ENCODE data around the gene KIF21A. TPM values are rescaled to one million over a fixed set of nuclear protein-coding genes. Genes with fewer than 3 reads are reported as not detected.
"Not testable (repeated sequence)": the region's sequence is repeated elsewhere in the genome, so short reads cannot be mapped to it uniquely, and the experiment has no call there.

The KIF21A gene
- total RNA-seq, 1 donor from 2014 or later, result 23.3 TPM

- Mint-ChIP-seq H3K36me3 (ENCODE audit: low read depth) (peaks cover 1% of the 10 kb centered on the region), H3K27ac (no peak overlapping the region), H3K4me3 (no peak overlapping the region), H3K4me1 (ENCODE audit: low read depth) (no peaks in the 10 kb centered on the region), H3K27me3 (ENCODE audit: insufficient read depth) (no peaks in the 10 kb centered on the region), H3K9me3 (no peaks in the 10 kb centered on the region)
- intact Hi-C loops (cut with micrococcal nuclease), result no loop called here
- no peak for DNase-seq (ENCODE audit: low spot score)
These were observed 133.4 kb downstream of the KIF21A start for GRCh38 chr12:39309516-39309915.

- Mint-ChIP-seq H3K36me3 (ENCODE audit: low read depth) (peaks cover 9% of the 10 kb centered on the region), H3K27ac (no peak overlapping the region), H3K4me3 (no peak overlapping the region), H3K27me3 (ENCODE audit: insufficient read depth) (no peaks in the 10 kb centered on the region), H3K9me3 (peaks cover 6% of the 10 kb centered on the region), H3K4me1 (ENCODE audit: low read depth) (no peaks in the 10 kb centered on the region)
- no peak for DNase-seq (ENCODE audit: low spot score)
- intact Hi-C loops (cut with micrococcal nuclease), result no loop called here
These were observed 141.5 kb downstream of the KIF21A start for GRCh38 chr12:39301422-39301821.

GRCh38 chr12:39300799-39301198 is 142.1 kb downstream of the KIF21A start:
- Mint-ChIP-seq H3K36me3 (ENCODE audit: low read depth) (peaks cover 10% of the 10 kb centered on the region), H3K4me1 (ENCODE audit: low read depth) (no peaks in the 10 kb centered on the region), H3K27ac (no peak overlapping the region), H3K4me3 (no peak overlapping the region), H3K27me3 (ENCODE audit: insufficient read depth) (no peaks in the 10 kb centered on the region), H3K9me3 (peaks cover 6% of the 10 kb centered on the region)
- DNase-seq (ENCODE audit: low spot score), result no peak
- intact Hi-C loops (cut with micrococcal nuclease), result no loop called here

GRCh38 chr12:39297891-39298290 is 145.0 kb downstream of the KIF21A start:
- Mint-ChIP-seq H3K4me3 (no peak overlapping the region), H3K9me3 (peaks cover 6% of the 10 kb centered on the region), H3K36me3 (ENCODE audit: low read depth) (peaks cover 5% of the 10 kb centered on the region), H3K27ac (no peak overlapping the region), H3K4me1 (ENCODE audit: low read depth) (no peaks in the 10 kb centered on the region), H3K27me3 (ENCODE audit: insufficient read depth) (no peaks in the 10 kb centered on the region)
- DNase-seq (ENCODE audit: low spot score), result no peak
- intact Hi-C loops (cut with micrococcal nuclease), result no loop called here

GRCh38 chr12:39296496-39296895 is 146.4 kb downstream of the KIF21A start:
- H3K4me1 Mint-ChIP-seq (ENCODE audit: low read depth), result no peaks in the 10 kb centered on the region

GRCh38 chr12:39295593-39295992 is 147.3 kb downstream of the KIF21A start:
- H3K4me1 Mint-ChIP-seq (ENCODE audit: low read depth); H3K4me3 Mint-ChIP-seq; H3K36me3 Mint-ChIP-seq (ENCODE audit: low read depth): not testable (repeated sequence)

More at GRCh38 chr12:39296496-39296895, 146.4 kb downstream of the KIF21A start:
- Mint-ChIP-seq H3K4me3 (no peak overlapping the region), H3K9me3 (peaks cover 6% of the 10 kb centered on the region), H3K27ac (no peak overlapping the region), H3K36me3 (ENCODE audit: low read depth) (peaks cover 5% of the 10 kb centered on the region), H3K27me3 (ENCODE audit: insufficient read depth) (peaks cover 1% of the 10 kb centered on the region)
- no peak for DNase-seq (ENCODE audit: low spot score)
- intact Hi-C loops (cut with micrococcal nuclease), result no loop called here

GRCh38 chr12:39294715-39295114 is 148.2 kb downstream of the KIF21A start:
- Mint-ChIP-seq H3K27me3 (ENCODE audit: insufficient read depth) (peaks cover 2% of the 10 kb centered on the region), H3K4me1 (ENCODE audit: low read depth) (no peaks in the 10 kb centered on the region), H3K9me3 (peaks cover 6% of the 10 kb centered on the region), H3K36me3 (ENCODE audit: low read depth) (peaks cover 5% of the 10 kb centered on the region), H3K4me3 (no peak overlapping the region), H3K27ac (no peak overlapping the region)
- intact Hi-C loops (cut with micrococcal nuclease), result no loop called here
- no peak for DNase-seq (ENCODE audit: low spot score)

More at GRCh38 chr12:39295593-39295992, 147.3 kb downstream of the KIF21A start:
- intact Hi-C loops (cut with micrococcal nuclease); H3K9me3 Mint-ChIP-seq; DNase-seq (ENCODE audit: low spot score); H3K27ac Mint-ChIP-seq; H3K27me3 Mint-ChIP-seq (ENCODE audit: insufficient read depth): not testable (repeated sequence)

GRCh38 chr12:39292125-39292630 is 150.7 kb downstream of the KIF21A start:
- Mint-ChIP-seq H3K27me3 (ENCODE audit: insufficient read depth) (peaks cover 4% of the 10 kb centered on the region), H3K27ac (no peak overlapping the region), H3K4me1 (ENCODE audit: low read depth) (no peaks in the 10 kb centered on the region), H3K4me3 (no peak overlapping the region), H3K9me3 (peaks cover 6% of the 10 kb centered on the region), H3K36me3 (ENCODE audit: low read depth) (peaks cover 5% of the 10 kb centered on the region)
- intact Hi-C loops (cut with micrococcal nuclease), result no loop called here
- no peak for DNase-seq (ENCODE audit: low spot score)

- H3K27me3 Mint-ChIP-seq (ENCODE audit: insufficient read depth), result peaks cover 4% of the 10 kb centered on the region
- no peak for DNase-seq (ENCODE audit: low spot score)
- intact Hi-C loops (cut with micrococcal nuclease), result no loop called here
- H3K4me1 Mint-ChIP-seq (ENCODE audit: low read depth), result no peaks in the 10 kb centered on the region
- H3K9me3 Mint-ChIP-seq, result no peaks in the 10 kb centered on the region
- H3K27ac Mint-ChIP-seq, result no peak overlapping the region
- H3K4me3 Mint-ChIP-seq, result no peak overlapping the region
- no peaks in the 10 kb centered on the region for H3K36me3 Mint-ChIP-seq (ENCODE audit: low read depth)
These were observed 155.1 kb downstream of the KIF21A start for GRCh38 chr12:39287817-39288216.

GRCh38 chr12:39287409-39287808 is 155.5 kb downstream of the KIF21A start:
- H3K4me1 Mint-ChIP-seq (ENCODE audit: low read depth), result no peaks in the 10 kb centered on the region
- no peak overlapping the region for H3K4me3 Mint-ChIP-seq
- intact Hi-C loops (cut with micrococcal nuclease), result no loop called here
- H3K27me3 Mint-ChIP-seq (ENCODE audit: insufficient read depth), result peaks cover 4% of the 10 kb centered on the region
- no peak for DNase-seq (ENCODE audit: low spot score)
- H3K27ac Mint-ChIP-seq, result no peak overlapping the region
- no peaks in the 10 kb centered on the region for H3K9me3 Mint-ChIP-seq
- H3K36me3 Mint-ChIP-seq (ENCODE audit: low read depth), result no peaks in the 10 kb centered on the region

GRCh38 chr12:39278426-39278825 is 164.5 kb downstream of the KIF21A start:
- DNase-seq (ENCODE audit: low spot score), result no peak
- H3K9me3 Mint-ChIP-seq, result no peaks in the 10 kb centered on the region
- H3K4me3 Mint-ChIP-seq, result no peak overlapping the region
- intact Hi-C loops (cut with micrococcal nuclease), result no loop called here
- peaks cover 4% of the 10 kb centered on the region for H3K4me1 Mint-ChIP-seq (ENCODE audit: low read depth)
- H3K36me3 Mint-ChIP-seq (ENCODE audit: low read depth), result no peaks in the 10 kb centered on the region
- H3K27me3 Mint-ChIP-seq (ENCODE audit: insufficient read depth), result peaks cover 3% of the 10 kb centered on the region
- no peak overlapping the region for H3K27ac Mint-ChIP-seq

GRCh38 chr12:39277416-39277815 is 165.5 kb downstream of the KIF21A start:
- Mint-ChIP-seq H3K4me3 (no peak overlapping the region), H3K4me1 (ENCODE audit: low read depth) (peaks cover 4% of the 10 kb centered on the region), H3K36me3 (ENCODE audit: low read depth) (no peaks in the 10 kb centered on the region), H3K27ac (no peak overlapping the region), H3K27me3 (ENCODE audit: insufficient read depth) (peaks cover 3% of the 10 kb centered on the region), H3K9me3 (no peaks in the 10 kb centered on the region)
- DNase-seq (ENCODE audit: low spot score), result no peak
- intact Hi-C loops (cut with micrococcal nuclease), result no loop called here

- H3K36me3 Mint-ChIP-seq (ENCODE audit: low read depth), result no peaks in the 10 kb centered on the region
- no peak overlapping the region for H3K27ac Mint-ChIP-seq
- peaks cover 4% of the 10 kb centered on the region for H3K4me1 Mint-ChIP-seq (ENCODE audit: low read depth)
- H3K4me3 Mint-ChIP-seq, result no peak overlapping the region
- DNase-seq (ENCODE audit: low spot score), result no peak
- H3K27me3 Mint-ChIP-seq (ENCODE audit: insufficient read depth), result peaks cover 3% of the 10 kb centered on the region
- no peaks in the 10 kb centered on the region for H3K9me3 Mint-ChIP-seq
- intact Hi-C loops (cut with micrococcal nuclease), result no loop called here
These were observed 167.1 kb downstream of the KIF21A start for GRCh38 chr12:39275846-39276245.
